Activated naive CD4-positive, alpha-beta T cell treated with anti-CD3 and anti-CD28 coated beads, Interleukin-2, amount 50 U/mL, for 24 hours (primary cell): ENCODE results near the gene CALHM4.

Experiments
- H3K27ac Mint-ChIP-seq: one replicate; pipeline ENCODE4 v1.8.0; 2021; ENCODE audit warnings: mild to moderate bottlenecking, mixed read lengths
- H3K27me3 Mint-ChIP-seq: one replicate; pipeline ENCODE4 v1.8.0; 2021; ENCODE audit warnings: mixed read lengths
- H3K36me3 Mint-ChIP-seq: one replicate; pipeline ENCODE4 v1.8.0; 2021; ENCODE audit warnings: mixed read lengths
- H3K4me1 Mint-ChIP-seq: one replicate; pipeline ENCODE4 v1.8.0; 2021; ENCODE audit warnings: mixed read lengths
- H3K4me3 Mint-ChIP-seq: one replicate; pipeline ENCODE4 v1.8.0; 2021; ENCODE audit warnings: mild to moderate bottlenecking, mixed read lengths
- H3K9me3 Mint-ChIP-seq: one replicate; pipeline ENCODE4 v1.8.0; 2021; ENCODE audit warnings: mixed read lengths

The CALHM4 gene

DNA sequence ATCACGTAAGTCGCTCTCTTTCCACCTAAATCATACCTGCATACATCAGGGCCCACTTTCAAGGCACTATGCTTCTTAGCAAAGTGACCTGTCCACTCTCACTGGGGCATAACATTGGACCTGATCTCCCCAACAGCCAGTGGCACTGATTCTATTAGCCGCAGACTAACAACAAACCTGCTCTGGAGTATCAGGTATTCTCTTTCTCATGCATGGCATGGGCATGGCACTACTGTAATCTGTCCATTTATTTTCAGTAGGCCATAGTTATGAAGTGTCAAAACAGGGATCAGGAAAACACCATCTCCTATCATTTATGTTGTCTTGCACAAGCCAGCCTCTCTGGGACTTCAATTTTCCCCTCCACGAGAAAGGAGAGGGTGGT is 8.5 kb downstream of the CALHM4 start:
- no peak overlapping the region for H3K27ac Mint-ChIP-seq
- no peaks in the 10 kb centered on the region for H3K9me3 Mint-ChIP-seq
- peaks cover 7% of the 10 kb centered on the region for H3K27me3 Mint-ChIP-seq

DNA sequence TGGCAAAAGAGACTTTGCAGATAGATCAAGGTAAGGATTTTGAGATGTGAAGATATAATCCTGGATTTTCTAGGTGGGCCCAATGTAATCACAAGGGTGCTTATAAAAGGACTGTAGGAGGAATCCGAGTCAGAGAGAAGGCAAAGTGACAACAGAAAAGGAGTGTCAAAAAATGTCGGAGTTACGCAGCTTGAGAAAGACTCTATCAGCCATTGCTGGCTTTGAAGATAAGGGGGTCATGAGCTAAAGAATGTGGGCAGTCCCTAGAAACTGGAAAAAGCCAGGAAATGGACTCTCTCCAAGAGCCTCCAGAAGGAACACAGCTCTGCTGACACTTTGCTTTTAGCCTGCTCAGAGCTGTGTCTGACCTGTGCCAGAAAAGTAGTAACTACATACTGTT is 9.1 kb downstream of the CALHM4 start:
- H3K36me3 Mint-ChIP-seq: no peaks in the 10 kb centered on the region
- H3K9me3 Mint-ChIP-seq: no peaks in the 10 kb centered on the region

More for the DNA sequence above, 8.5 kb downstream of the CALHM4 start:
- H3K4me1 Mint-ChIP-seq: peaks cover 9% of the 10 kb centered on the region
- no peak overlapping the region for H3K4me3 Mint-ChIP-seq
- H3K36me3 Mint-ChIP-seq: no peaks in the 10 kb centered on the region

DNA sequence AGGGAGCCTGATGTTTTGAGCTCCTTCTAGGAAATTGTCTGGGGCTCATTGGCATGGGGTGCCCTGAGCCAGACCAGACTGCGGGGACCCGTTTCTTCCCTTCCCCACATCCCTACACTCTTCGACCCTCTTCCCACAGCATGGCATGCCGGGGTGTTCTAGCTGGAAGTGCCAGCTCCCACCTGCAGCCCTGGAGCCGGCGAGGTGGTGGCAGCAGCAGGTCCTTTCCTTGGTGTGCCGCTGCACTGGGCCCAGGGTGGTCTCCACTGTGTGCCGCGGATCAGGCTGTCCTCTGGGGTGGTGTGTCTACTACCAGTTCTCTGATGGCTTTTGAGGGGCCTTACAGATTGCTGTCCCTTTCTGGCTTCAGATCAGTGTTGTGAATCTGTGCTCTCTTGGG is 10.3 kb downstream of the CALHM4 start:
- Mint-ChIP-seq H3K36me3 (no peaks in the 10 kb centered on the region), H3K4me1 (peaks cover 11% of the 10 kb centered on the region), H3K27ac (peak overlapping the region; percentile 27), H3K9me3 (no peaks in the 10 kb centered on the region), H3K27me3 (peaks cover 7% of the 10 kb centered on the region), H3K4me3 (peak overlapping the region; percentile 52)

More for the DNA sequence above, 9.1 kb downstream of the CALHM4 start:
- H3K27me3 Mint-ChIP-seq: peaks cover 7% of the 10 kb centered on the region
- no peak overlapping the region for H3K27ac Mint-ChIP-seq
- no peak overlapping the region for H3K4me3 Mint-ChIP-seq
- H3K4me1 Mint-ChIP-seq: peaks cover 9% of the 10 kb centered on the region

DNA sequence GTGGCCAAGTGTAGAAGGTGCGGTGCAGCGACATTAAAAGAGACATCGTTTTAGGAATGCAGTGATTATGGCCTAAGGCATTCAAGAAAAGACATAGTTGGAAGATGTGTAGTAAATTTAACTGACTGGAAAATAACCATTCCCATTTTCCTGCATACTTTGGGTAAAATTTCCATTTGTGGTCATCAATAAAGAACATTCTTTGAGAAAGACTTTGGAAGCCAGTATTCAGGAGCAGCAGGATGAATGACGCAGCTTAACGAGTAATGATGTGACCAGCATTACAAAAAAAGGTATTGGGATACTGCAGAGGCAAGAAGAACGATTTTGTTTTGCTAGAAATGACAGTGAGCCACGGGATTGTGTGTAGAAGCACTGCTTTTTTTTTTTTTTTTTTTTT is 10.8 kb downstream of the CALHM4 start:
- H3K4me3 Mint-ChIP-seq: peak overlapping the region; percentile 52
- H3K9me3 Mint-ChIP-seq: no peaks in the 10 kb centered on the region
- H3K36me3 Mint-ChIP-seq: no peaks in the 10 kb centered on the region
- H3K4me1 Mint-ChIP-seq: peaks cover 15% of the 10 kb centered on the region
- peak overlapping the region; percentile 27 for H3K27ac Mint-ChIP-seq
- peaks cover 7% of the 10 kb centered on the region for H3K27me3 Mint-ChIP-seq

DNA sequence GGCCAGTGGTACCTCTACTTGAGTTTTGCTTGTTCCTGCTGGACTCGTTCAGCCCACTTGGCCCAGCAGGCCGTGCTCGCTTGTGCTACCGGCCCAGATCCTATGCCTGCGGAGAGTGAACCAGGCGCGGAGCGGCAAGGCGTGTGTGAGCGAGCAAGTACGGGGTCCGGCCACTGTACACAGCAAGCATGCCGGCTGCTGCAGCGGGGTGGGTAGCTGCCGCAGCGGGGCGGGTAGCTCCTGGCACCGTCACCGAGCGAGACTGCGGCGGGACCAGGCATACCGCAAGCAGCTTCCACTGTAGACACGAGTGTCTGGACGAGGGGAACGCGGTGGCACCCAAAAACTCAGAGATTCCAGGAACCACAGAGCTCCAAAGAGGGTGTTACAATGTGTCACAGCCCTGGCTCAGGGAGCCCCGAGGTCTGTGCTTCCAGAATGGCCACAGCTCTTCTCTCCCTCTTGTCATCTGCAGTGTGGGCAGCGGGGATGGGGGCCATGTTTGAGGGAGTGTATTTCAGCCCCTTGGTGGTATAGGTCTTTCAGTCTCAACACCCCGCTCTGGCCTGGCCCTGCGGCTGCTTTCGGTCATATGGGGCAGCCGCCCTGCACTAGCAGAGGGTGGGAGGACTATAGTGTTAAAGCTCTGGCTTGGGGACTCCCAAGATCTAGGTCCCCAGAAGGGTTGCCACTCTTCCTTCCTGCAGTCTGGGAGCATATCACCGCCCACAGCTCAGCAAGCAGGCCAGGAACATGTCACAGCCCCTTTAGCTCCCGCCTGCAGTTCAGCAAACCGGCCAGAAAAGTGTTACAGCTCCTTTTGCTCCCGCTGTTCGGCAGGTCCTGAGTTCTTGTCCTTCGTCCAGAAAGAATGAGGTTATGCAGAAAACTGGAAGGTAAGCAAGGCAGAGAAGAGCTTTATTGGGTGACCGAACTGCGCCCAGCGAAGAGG is 11.6 kb downstream of the CALHM4 start:
- no peaks in the 10 kb centered on the region for H3K36me3 Mint-ChIP-seq
- H3K27ac Mint-ChIP-seq: no peak overlapping the region
- peaks cover 7% of the 10 kb centered on the region for H3K27me3 Mint-ChIP-seq
- peak overlapping the region; percentile 52 for H3K4me3 Mint-ChIP-seq
- no peaks in the 10 kb centered on the region for H3K9me3 Mint-ChIP-seq
- peaks cover 21% of the 10 kb centered on the region for H3K4me1 Mint-ChIP-seq

DNA sequence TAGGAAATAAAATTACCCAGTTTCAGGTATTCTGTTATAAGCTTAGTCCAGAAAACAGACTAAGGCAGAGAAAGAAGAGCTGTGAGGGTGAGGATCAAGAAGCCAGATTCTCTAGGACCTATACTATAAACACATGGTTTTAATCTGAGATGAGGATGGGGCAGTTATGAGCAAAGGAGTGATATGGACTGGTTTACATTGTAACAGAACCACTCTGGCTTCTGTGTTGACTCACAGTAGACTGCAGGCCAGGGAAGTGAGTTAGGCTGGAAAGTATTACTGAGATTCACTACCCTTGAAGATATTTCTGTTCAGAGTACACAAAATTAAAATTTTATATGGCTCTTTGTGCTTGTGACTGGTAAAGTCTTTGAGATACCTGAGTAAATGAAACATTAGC is 14.6 kb downstream of the CALHM4 start:
- H3K4me3 Mint-ChIP-seq: no peak overlapping the region
- H3K36me3 Mint-ChIP-seq: peaks cover 2% of the 10 kb centered on the region
- no peaks in the 10 kb centered on the region for H3K9me3 Mint-ChIP-seq
- peaks cover 41% of the 10 kb centered on the region for H3K4me1 Mint-ChIP-seq
- peaks cover 2% of the 10 kb centered on the region for H3K27me3 Mint-ChIP-seq
- H3K27ac Mint-ChIP-seq: peak overlapping the region; percentile 62

DNA sequence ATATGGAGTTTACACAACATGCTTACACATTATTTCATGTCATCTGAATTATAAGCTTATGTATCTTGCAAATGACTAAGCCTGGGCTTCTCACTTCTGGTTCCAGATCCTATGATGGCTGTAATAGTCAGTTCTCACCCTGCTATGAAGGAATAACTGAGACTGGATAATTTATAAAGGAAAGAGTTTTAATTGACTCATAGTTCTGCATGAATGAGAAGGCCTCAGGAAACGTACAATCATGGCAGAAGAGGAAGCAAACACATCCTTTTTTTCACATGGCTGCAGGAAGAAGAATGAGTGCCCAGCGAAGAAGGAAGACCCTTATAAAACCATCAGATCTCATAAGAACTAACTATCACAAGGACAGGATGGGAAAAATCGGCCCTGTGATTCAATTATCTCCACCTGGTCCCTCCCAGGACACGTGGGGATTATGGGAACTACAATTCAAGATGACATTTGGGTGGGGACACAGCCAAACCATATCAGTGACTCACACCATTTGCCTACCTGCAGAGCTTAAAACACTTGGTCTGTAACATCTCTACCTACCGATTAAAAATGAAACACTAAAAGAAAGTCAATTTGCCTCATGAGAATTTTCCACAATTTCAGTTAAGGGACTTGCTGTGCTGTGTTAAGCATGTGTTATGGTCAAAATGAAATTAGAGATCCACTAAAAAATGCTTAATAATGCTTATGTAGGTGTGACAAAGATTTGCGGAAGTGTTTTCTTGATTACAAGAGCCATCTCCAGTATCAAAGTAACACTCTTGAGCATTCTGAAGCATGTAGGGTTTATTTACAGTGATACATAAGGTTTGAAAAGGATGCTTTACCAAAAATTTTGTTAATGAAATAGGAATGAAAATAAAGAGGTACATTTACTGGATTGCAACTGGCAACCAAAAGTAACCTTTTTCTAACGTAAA is 15.5 kb downstream of the CALHM4 start:
- Mint-ChIP-seq H3K36me3 (peaks cover 3% of the 10 kb centered on the region), H3K27me3 (peaks cover 2% of the 10 kb centered on the region), H3K4me3 (peak overlapping the region; percentile 51), H3K27ac (no peak overlapping the region), H3K9me3 (no peaks in the 10 kb centered on the region), H3K4me1 (peaks cover 49% of the 10 kb centered on the region)

DNA sequence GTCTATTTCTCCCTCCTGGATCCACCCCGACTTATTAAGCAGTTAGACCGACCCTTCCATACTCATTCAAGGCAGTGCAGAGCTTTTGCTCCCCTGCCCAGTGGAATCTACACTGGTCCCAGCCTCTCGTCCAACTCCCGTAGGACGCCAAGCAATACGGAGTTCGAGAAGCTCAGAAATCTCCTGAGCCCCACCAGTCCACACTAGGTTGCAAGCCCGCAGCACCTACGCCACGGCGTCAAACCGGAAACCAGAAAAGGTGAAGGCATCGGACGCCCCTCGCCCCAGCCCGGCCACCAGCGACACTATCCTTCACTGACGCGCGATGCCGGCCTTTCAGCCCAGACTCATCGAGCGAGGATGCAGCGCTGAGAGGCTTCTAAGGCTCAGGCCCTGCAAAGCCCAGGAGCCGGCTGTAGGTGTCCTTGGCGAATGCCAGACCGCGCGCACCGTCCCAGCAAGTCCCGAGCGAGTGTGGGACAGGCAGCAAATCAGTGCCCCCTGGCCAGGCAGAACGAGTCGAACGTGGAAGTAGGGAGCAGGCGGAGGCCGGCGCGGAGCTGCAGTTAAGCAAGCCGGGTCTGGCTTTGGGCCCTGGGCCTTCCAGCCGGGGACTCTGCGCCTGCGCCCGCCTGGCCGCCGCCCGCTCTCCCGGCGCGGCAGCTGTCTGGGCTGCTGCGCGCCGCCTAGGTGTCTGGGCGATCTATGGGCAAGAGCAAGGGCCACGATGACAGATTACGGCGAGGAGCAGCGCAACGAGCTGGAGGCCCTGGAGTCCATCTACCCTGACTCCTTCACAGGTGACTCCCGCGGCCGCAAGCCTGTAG is 17.5 kb downstream of the CALHM4 start, which contains the start of gene RWDD1:
Gene RWDD1, plus strand, starts transcription at position 649 of the 827 bp plus-strand sequence. Its CDS starts 79 bp downstream, at position 728.
- H3K4me3 Mint-ChIP-seq: peak within 1 kb of the TSS; percentile 99
- peak within 1 kb of the TSS; percentile 98 for H3K27ac Mint-ChIP-seq
- H3K4me1 Mint-ChIP-seq: peaks cover 54% of the 10 kb centered on the region
- H3K9me3 Mint-ChIP-seq: no peaks in the 10 kb centered on the region
- peaks cover 6% of the 10 kb centered on the region for H3K36me3 Mint-ChIP-seq
- H3K27me3 Mint-ChIP-seq: no peaks in the 10 kb centered on the region

DNA sequence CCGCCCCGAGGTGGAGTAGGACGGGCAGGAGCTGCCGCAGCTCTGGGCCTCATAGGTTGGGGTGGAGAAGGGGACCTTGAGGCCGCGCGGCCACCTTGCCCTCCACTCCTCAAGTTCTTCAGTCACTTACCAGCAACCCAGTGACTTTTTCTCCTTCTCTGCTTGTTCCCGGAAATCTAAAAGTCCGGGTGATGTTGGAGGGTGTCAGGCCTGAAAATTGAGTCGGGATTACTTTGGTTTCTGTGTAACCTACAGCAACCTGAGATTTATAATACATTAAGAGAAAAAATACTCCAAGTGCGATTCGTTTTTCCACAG is 18.1 kb downstream of the CALHM4 start:
- no peaks in the 10 kb centered on the region for H3K9me3 Mint-ChIP-seq
- H3K36me3 Mint-ChIP-seq: peaks cover 10% of the 10 kb centered on the region
- peaks cover 59% of the 10 kb centered on the region for H3K4me1 Mint-ChIP-seq
- H3K27me3 Mint-ChIP-seq: no peaks in the 10 kb centered on the region
- peak overlapping the region; percentile 96 for H3K27ac Mint-ChIP-seq
- peak overlapping the region; percentile 99 for H3K4me3 Mint-ChIP-seq

DNA sequence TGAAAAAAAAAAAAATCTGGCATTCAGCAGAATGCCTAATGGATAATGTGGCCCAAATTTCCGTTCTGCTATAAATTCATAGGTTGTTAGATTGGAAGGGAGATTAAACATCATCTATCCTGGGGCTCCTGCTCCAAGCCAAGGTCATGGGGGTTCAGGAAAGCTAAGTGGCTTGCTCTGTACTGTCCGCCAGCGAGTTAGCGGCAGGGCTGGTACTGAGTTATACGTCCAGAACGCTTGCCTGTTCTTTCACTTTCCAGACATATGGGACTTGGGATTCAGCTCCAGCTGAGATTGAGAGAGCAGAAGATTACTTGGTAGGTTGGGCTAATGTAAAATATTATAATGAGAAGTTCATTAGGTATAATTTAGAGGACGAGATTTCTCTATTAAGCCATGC is 18.6 kb downstream of the CALHM4 start:
- Mint-ChIP-seq H3K27me3 (no peaks in the 10 kb centered on the region), H3K4me1 (peaks cover 64% of the 10 kb centered on the region), H3K4me3 (peak overlapping the region; percentile 99), H3K36me3 (peaks cover 10% of the 10 kb centered on the region), H3K9me3 (no peaks in the 10 kb centered on the region), H3K27ac (peak overlapping the region; percentile 96)

DNA sequence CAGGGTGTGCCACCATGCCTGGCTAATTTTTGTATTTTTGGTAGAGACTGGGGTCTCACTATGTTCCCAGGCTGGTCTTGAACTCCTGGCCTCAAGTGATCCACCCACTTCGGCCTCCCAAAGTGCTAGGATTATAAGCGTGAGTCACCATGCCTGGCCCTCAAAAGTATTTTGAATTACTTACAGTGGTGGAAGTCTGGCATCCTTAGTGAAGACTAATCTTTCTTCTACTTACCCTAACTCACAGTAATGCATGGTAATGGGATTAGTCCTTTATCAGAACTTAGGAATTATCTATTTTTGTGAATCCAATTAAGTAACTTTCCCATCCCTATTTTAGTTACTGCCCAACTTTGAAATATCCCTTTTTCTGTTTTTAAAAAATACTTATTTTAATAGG is 21.7 kb downstream of the CALHM4 start:
- H3K27me3 Mint-ChIP-seq: no peaks in the 10 kb centered on the region
- H3K9me3 Mint-ChIP-seq: no peaks in the 10 kb centered on the region
- no peak overlapping the region for H3K27ac Mint-ChIP-seq
- H3K36me3 Mint-ChIP-seq: peaks cover 17% of the 10 kb centered on the region
- H3K4me1 Mint-ChIP-seq: peaks cover 76% of the 10 kb centered on the region
- no peak overlapping the region for H3K4me3 Mint-ChIP-seq

DNA sequence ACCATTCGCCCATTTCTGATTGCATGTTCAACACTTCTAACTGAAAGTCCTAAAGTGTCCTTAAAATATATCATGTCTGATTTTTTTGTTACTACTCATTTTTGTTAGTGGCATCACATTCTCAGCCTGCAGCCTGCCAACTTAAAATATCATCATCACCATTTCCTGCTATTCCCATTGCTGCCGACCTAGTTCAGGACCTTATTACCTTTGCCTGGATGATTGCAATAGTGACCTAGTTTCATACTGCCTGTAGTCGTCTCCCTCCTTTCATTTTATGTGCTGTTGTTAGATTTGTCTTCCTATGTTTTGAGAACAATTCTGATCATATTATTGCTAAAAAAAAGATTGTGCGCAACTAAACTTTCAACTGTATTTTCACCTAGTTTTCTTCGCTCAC is 23.9 kb downstream of the CALHM4 start:
- Mint-ChIP-seq H3K36me3 (peaks cover 20% of the 10 kb centered on the region), H3K9me3 (no peaks in the 10 kb centered on the region), H3K4me3 (no peak overlapping the region), H3K27me3 (no peaks in the 10 kb centered on the region), H3K4me1 (peaks cover 66% of the 10 kb centered on the region), H3K27ac (no peak overlapping the region)

DNA sequence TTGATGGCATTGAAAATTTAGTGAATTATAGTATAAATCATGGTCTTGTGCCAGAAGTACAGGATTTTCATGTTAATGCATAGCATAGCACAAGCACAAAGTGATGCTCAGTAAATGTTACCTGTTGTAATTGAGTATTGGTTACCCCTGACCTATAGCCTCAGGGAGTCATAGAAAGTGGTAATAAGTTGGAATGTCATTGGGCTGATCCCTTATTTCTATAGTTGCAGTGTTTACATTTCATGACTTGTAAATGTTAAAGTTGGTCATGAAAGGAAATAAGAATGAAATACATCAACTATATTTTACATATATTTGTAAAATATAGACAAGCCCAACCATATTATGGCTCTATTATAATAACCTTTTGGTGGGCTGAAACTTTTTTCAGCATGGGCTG is 24.8 kb downstream of the CALHM4 start:
- peaks cover 22% of the 10 kb centered on the region for H3K36me3 Mint-ChIP-seq
- no peaks in the 10 kb centered on the region for H3K9me3 Mint-ChIP-seq
- no peak overlapping the region for H3K4me3 Mint-ChIP-seq
- no peak overlapping the region for H3K27ac Mint-ChIP-seq
- peaks cover 61% of the 10 kb centered on the region for H3K4me1 Mint-ChIP-seq
- no peaks in the 10 kb centered on the region for H3K27me3 Mint-ChIP-seq

DNA sequence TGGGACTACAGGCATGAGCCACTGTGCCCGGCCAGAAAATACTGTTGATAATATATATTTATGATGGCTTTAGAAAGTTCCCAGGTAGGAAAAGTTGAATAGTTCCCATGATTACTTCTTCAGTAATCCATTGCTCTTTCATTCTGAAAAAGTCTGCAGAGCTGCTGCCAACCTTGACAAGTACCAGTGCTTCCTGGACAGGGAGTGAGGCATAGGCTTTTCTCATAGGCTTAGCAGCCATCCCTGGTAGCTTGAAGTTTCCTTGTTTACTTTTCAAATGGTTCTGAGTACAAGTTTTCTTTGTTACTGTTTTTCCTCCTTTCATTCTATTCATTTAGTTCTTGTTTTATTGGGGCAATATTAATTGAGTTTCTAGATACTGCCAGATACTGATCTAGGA is 25.6 kb downstream of the CALHM4 start:
- Mint-ChIP-seq H3K4me3 (no peak overlapping the region), H3K9me3 (no peaks in the 10 kb centered on the region), H3K27ac (no peak overlapping the region), H3K4me1 (peaks cover 53% of the 10 kb centered on the region), H3K36me3 (peaks cover 20% of the 10 kb centered on the region), H3K27me3 (no peaks in the 10 kb centered on the region)

DNA sequence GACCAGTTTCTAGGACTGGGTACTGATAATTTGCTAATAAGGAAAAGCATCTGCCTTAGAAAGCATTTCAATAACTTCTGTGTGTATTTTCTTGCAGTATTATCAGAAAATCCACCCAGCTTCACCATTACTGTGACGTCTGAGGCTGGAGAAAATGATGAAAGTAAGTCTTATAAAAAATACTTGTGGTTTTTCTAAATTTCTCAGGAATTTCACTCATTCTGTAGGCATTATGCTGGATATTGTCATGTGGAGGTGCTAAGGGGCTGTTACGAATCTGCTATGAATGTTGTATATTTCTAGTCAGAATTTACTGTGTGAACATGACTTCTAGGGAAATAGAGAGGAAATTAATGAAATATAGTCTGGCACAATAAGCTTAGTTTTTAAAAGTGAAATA is 26.6 kb downstream of the CALHM4 start:
- Mint-ChIP-seq H3K9me3 (no peaks in the 10 kb centered on the region), H3K4me1 (peaks cover 52% of the 10 kb centered on the region), H3K27me3 (no peaks in the 10 kb centered on the region), H3K4me3 (no peak overlapping the region), H3K36me3 (peaks cover 21% of the 10 kb centered on the region), H3K27ac (no peak overlapping the region)
